Measurements from ENCODE around the gene NKD1. TPM values are rescaled to one million over a fixed set of nuclear protein-coding genes. Genes with fewer than 3 reads are reported as not detected.

Gene NKD1
- total and polyA plus RNA-seq, 3 experiments from 2014 or later, result 0.45 to 1.5 (median 1.2) TPM

DNA sequence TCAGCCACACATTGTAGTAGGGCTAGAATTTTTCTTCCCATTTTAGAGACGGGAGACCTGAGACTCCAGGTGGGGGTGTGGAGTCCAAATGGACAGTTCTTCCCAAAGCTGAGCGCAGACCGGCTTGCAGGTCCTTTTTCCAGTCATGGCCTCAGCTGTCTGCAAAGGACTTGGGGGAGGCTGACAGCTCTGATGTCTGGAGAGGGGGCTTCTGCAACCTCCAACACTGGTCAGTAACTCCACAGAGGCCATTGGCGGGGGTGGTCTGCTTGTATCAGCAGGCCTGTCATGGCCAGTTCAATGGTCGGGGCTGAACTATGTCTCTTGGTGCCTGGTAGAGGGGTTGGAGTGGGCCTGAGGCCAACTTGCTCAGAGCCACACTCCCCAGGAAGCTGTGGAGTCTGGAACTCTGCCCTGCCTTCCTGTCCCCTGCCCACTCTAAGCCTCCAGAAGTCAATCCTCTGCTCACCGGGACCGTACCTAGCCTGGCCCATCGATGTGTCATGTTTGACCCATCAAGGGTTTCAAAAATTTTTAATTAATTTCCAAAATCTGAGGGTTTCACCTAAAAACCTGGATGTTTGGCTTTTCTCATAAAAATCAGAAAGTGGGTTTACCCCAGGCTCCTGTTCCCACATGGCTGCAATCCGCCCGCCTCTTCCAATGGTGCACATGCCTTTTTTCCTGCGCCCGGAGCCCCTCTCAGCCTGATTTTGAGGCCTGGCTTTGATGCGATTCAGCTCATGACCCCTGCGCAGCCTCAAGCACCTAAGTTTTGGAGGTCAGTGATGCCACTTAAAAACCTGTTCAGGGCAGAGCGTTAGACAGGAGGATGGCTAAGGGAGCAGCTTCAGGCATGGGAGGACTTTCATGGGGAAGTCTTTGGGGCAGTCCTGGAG is 93.0 kb downstream of the NKD1 start:
- H3K4me1 Mint-ChIP-seq, result peaks cover 4 to 7% (median 5%) of the 10 kb centered on the region in 3 donors
- Histone ChIP-seq H3K27ac (ENCODE audit: low read depth, low read length) (no peak overlapping the region), H3K27me3 (ENCODE audit: insufficient read depth, low read length, poor library complexity, severe bottlenecking) (no peaks in the 10 kb centered on the region), H3K9me3 (ENCODE audit: low read length) (no peaks in the 10 kb centered on the region), H3K4me3 (ENCODE audit: low read length) (no peak overlapping the region), H3K4me1 (ENCODE audit: insufficient read depth, low read length) (no peaks in the 10 kb centered on the region), H3K36me3 (ENCODE audit: insufficient read depth, low read length) (no peaks in the 10 kb centered on the region)
- H3K9me3 Mint-ChIP-seq, result no peaks in the 10 kb centered on the region
- ChIA-PET CTCF (no interaction called here), POLR2A (no interaction called here)
- no peak for DNase-seq
- no peak overlapping the region for H3K27ac Mint-ChIP-seq
- no peaks in the 10 kb centered on the region for H3K36me3 Mint-ChIP-seq
- no peak overlapping the region for H3K4me3 Mint-ChIP-seq
- H3K27me3 Mint-ChIP-seq, result peaks cover 4 to 11% of the 10 kb centered on the region in 2 donors

DNA sequence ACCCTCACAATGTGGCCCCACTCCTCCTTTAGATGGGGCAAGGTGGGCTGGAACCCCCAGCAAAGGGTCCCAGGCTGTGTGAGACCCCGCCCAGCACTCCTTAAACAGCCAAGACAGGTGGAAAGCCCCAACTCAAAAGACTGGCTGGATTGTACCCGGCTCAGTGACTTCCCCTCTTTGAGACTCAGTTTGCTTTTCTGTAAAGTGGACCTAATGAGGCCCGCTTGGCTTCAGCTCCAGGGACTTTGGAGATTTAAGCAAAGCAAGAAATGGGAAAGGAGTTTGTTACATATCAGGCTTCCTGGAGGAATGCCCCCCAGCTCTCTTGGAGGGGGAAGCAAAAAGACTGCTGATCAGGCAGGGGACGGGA is 93.6 kb downstream of the NKD1 start:
- no peaks in the 10 kb centered on the region for H3K27me3 ChIP-seq (ENCODE audit: insufficient read depth, low read length, poor library complexity, severe bottlenecking)
- DNase-seq, result no peak
- no peak overlapping the region for H3K4me3 Mint-ChIP-seq
- POLR2A ChIA-PET, result no interaction called here
- peaks cover 4 to 11% of the 10 kb centered on the region in 2 donors for H3K27me3 Mint-ChIP-seq
- no peaks in the 10 kb centered on the region for H3K36me3 ChIP-seq (ENCODE audit: insufficient read depth, low read length)
- H3K9me3 Mint-ChIP-seq, result no peaks in the 10 kb centered on the region
- no peak overlapping the region for H3K27ac ChIP-seq (ENCODE audit: low read depth, low read length)
- H3K4me1 Mint-ChIP-seq, result peaks cover 4 to 7% (median 5%) of the 10 kb centered on the region in 3 donors
- no peaks in the 10 kb centered on the region for H3K9me3 ChIP-seq (ENCODE audit: low read length)
- no peaks in the 10 kb centered on the region for H3K4me1 ChIP-seq (ENCODE audit: insufficient read depth, low read length)
- no peak overlapping the region for H3K27ac Mint-ChIP-seq
- CTCF ChIA-PET, result no interaction called here
- H3K36me3 Mint-ChIP-seq, result no peaks in the 10 kb centered on the region
- H3K4me3 ChIP-seq (ENCODE audit: low read length), result no peak overlapping the region

DNA sequence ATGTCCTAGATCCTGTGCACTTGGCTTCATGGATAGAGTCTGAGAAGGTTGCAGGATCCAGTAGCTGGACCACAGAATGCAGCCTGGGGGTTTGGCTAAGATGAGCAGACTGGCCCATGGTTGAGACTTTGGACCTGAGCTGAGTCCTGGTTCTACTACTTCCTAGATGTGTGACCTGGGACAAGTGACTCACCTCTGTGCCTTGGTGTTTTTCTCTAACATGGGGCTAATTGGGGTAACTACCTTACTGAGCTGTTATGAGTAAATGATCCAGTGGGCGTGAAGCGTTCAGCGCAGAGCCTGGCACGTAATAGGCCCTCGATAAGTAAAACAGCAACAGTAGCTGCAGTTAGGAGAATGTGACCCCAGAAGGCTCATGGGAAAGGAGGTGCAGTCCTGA is 94.2 kb downstream of the NKD1 start:
- no peak overlapping the region for H3K4me3 Mint-ChIP-seq
- no peaks in the 10 kb centered on the region for H3K36me3 ChIP-seq (ENCODE audit: insufficient read depth, low read length)
- no peaks in the 10 kb centered on the region for H3K9me3 ChIP-seq (ENCODE audit: low read length)
- DNase-seq, result no peak
- peaks cover 4 to 11% of the 10 kb centered on the region in 2 donors for H3K27me3 Mint-ChIP-seq
- ChIA-PET POLR2A (no interaction called here), CTCF (no interaction called here)
- no peak overlapping the region for H3K27ac Mint-ChIP-seq
- H3K27ac ChIP-seq (ENCODE audit: low read depth, low read length), result no peak overlapping the region
- no peaks in the 10 kb centered on the region for H3K36me3 Mint-ChIP-seq
- H3K9me3 Mint-ChIP-seq, result no peaks in the 10 kb centered on the region
- peaks cover 4 to 7% (median 5%) of the 10 kb centered on the region in 3 donors for H3K4me1 Mint-ChIP-seq
- H3K4me1 ChIP-seq (ENCODE audit: insufficient read depth, low read length), result no peaks in the 10 kb centered on the region
- no peak overlapping the region for H3K4me3 ChIP-seq (ENCODE audit: low read length)
- no peaks in the 10 kb centered on the region for H3K27me3 ChIP-seq (ENCODE audit: insufficient read depth, low read length, poor library complexity, severe bottlenecking)

- Histone ChIP-seq H3K9me3 (ENCODE audit: low read length) (no peaks in the 10 kb centered on the region), H3K4me3 (ENCODE audit: low read length) (no peak overlapping the region), H3K27me3 (ENCODE audit: insufficient read depth, low read length, poor library complexity, severe bottlenecking) (no peaks in the 10 kb centered on the region), H3K36me3 (ENCODE audit: insufficient read depth, low read length) (no peaks in the 10 kb centered on the region), H3K27ac (ENCODE audit: low read depth, low read length) (no peak overlapping the region), H3K4me1 (ENCODE audit: insufficient read depth, low read length) (no peaks in the 10 kb centered on the region)
- POLR2A ChIA-PET, result no interaction called here
- Mint-ChIP-seq H3K9me3 (no peaks in the 10 kb centered on the region), H3K4me1 (peaks cover 4 to 7% (median 5%) of the 10 kb centered on the region in 3 donors), H3K27ac (peak overlapping the region in 1 of 8 donors; percentile 22), H3K27me3 (peaks cover 4 to 11% of the 10 kb centered on the region in 2 donors), H3K4me3 (no peak overlapping the region), H3K36me3 (no peaks in the 10 kb centered on the region)
- CTCF ChIA-PET, result interaction anchor here (0.9 to 1.4 kb wide), 2 partner anchors 23 to 287 kb away, joined by 3 to 6 read pairs; no protein-coding TSS in a partner anchor
- DNase-seq, result no peak
Measured at GRCh38 chr16:50643192-50643591, 95.0 kb downstream of the NKD1 start.

- H3K27me3 ChIP-seq (ENCODE audit: insufficient read depth, low read length, poor library complexity, severe bottlenecking), result no peaks in the 10 kb centered on the region
- H3K27ac Mint-ChIP-seq, result no peak overlapping the region
- no peaks in the 10 kb centered on the region for H3K36me3 ChIP-seq (ENCODE audit: insufficient read depth, low read length)
- H3K4me3 Mint-ChIP-seq, result no peak overlapping the region
- H3K27ac ChIP-seq (ENCODE audit: low read depth, low read length), result no peak overlapping the region
- no peak overlapping the region for H3K4me3 ChIP-seq (ENCODE audit: low read length)
- POLR2A ChIA-PET, result no interaction called here
- H3K9me3 Mint-ChIP-seq, result no peaks in the 10 kb centered on the region
- H3K4me1 ChIP-seq (ENCODE audit: insufficient read depth, low read length), result no peaks in the 10 kb centered on the region
- DNase-seq, result no peak
- no peaks in the 10 kb centered on the region for H3K36me3 Mint-ChIP-seq
- H3K27me3 Mint-ChIP-seq, result peaks cover 4 to 11% of the 10 kb centered on the region in 2 donors
- peaks cover 4 to 7% (median 5%) of the 10 kb centered on the region in 3 donors for H3K4me1 Mint-ChIP-seq
- H3K9me3 ChIP-seq (ENCODE audit: low read length), result no peaks in the 10 kb centered on the region
- CTCF ChIA-PET, result interaction anchor here (0.9 to 1.4 kb wide), 6 partner anchors 21 to 290 kb away, joined by 3 to 6 read pairs (median 3); no protein-coding TSS in a partner anchor
Measured at GRCh38 chr16:50644245-50644644, 96.0 kb downstream of the NKD1 start.

GRCh38 chr16:50644729-50645128 is 96.5 kb downstream of the NKD1 start:
- no peaks in the 10 kb centered on the region for H3K9me3 Mint-ChIP-seq
- peaks cover 4 to 7% (median 5%) of the 10 kb centered on the region in 3 donors for H3K4me1 Mint-ChIP-seq
- H3K36me3 Mint-ChIP-seq, result no peaks in the 10 kb centered on the region
- ChIA-PET POLR2A (interaction anchor here (0.6 kb wide), 1 partner anchor 162 kb away, joined by 3 read pairs; no protein-coding TSS in a partner anchor), CTCF (interaction anchor here (0.8 to 1.2 kb wide), 6 partner anchors 21 to 291 kb away, joined by 3 to 6 read pairs (median 3); no protein-coding TSS in a partner anchor)
- Histone ChIP-seq H3K4me1 (ENCODE audit: insufficient read depth, low read length) (no peaks in the 10 kb centered on the region), H3K27me3 (ENCODE audit: insufficient read depth, low read length, poor library complexity, severe bottlenecking) (no peaks in the 10 kb centered on the region), H3K9me3 (ENCODE audit: low read length) (no peaks in the 10 kb centered on the region), H3K27ac (ENCODE audit: low read depth, low read length) (no peak overlapping the region), H3K36me3 (ENCODE audit: insufficient read depth, low read length) (no peaks in the 10 kb centered on the region), H3K4me3 (ENCODE audit: low read length) (no peak overlapping the region)
- peak overlapping the region in 2 of 8 donors; percentile 45 to 46 for H3K27ac Mint-ChIP-seq
- peaks cover 4 to 10% of the 10 kb centered on the region in 2 donors for H3K27me3 Mint-ChIP-seq
- DNase-seq, result peak in 3 of 5 donors; percentile 33 to 64 (median 50)
- H3K4me3 Mint-ChIP-seq, result no peak overlapping the region

DNA sequence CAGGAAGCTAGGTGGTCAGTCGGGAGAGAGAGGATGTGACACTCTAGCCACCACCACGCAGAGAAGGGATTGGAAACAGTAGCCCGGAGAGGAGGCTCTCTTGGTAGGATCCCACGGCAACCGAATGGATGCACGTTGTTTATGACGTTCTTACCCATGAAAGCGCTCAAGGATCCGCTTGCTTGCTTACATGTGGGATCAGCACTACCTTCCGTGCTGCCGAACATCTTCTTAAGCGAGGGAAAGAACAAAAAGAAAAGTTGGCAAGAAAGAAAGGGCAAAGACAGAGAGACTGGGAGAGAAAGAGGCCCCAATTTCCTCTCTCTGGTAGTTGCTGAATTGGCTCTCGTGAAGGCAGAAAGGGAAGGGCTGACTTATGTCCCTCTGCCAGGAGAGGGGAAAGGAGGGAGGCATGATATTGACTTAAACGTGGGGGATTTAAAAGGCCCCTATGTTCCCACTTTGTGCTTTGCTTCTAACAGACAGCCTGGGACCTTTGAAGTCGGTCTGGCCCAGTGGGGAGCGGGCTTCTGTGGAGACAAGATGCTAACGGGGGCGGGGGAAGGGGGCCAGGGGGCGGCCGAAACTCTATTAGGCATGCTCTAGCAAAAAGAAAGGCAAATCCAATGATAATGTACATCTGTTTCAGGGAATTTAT is 97.5 kb downstream of the NKD1 start:
- CTCF ChIA-PET, result interaction anchor here (1.0 to 1.2 kb wide), 3 partner anchors 21 to 276 kb away, joined by 3 read pairs; no protein-coding TSS in a partner anchor
- no peaks in the 10 kb centered on the region for H3K4me1 ChIP-seq (ENCODE audit: insufficient read depth, low read length)
- no peak for DNase-seq

GRCh38 chr16:50646345-50646744 is 98.1 kb downstream of the NKD1 start:
- CTCF ChIA-PET, result no interaction called here
- Histone ChIP-seq H3K4me1 (ENCODE audit: insufficient read depth, low read length) (no peaks in the 10 kb centered on the region), H3K4me3 (ENCODE audit: low read length) (no peak overlapping the region), H3K9me3 (ENCODE audit: low read length) (no peaks in the 10 kb centered on the region), H3K27me3 (ENCODE audit: insufficient read depth, low read length, poor library complexity, severe bottlenecking) (no peaks in the 10 kb centered on the region), H3K27ac (ENCODE audit: low read depth, low read length) (no peak overlapping the region), H3K36me3 (ENCODE audit: insufficient read depth, low read length) (no peaks in the 10 kb centered on the region)
- H3K4me1 Mint-ChIP-seq, result peaks cover 4 to 7% (median 5%) of the 10 kb centered on the region in 3 donors
- DNase-seq, result no peak
- H3K9me3 Mint-ChIP-seq, result no peaks in the 10 kb centered on the region
- H3K36me3 Mint-ChIP-seq, result peaks cover 0 to 2% (median 0%) of the 10 kb centered on the region in 3 donors
- peak overlapping the region in 1 of 8 donors; percentile 69 for H3K27ac Mint-ChIP-seq
- POLR2A ChIA-PET, result no interaction called here
- H3K4me3 Mint-ChIP-seq, result no peak overlapping the region
- H3K27me3 Mint-ChIP-seq, result peaks cover 4 to 8% of the 10 kb centered on the region in 2 donors

More for the DNA sequence above, 97.5 kb downstream of the NKD1 start:
- no peaks in the 10 kb centered on the region for H3K9me3 Mint-ChIP-seq
- POLR2A ChIA-PET, result no interaction called here
- peaks cover 4 to 8% of the 10 kb centered on the region in 2 donors for H3K27me3 Mint-ChIP-seq
- H3K36me3 ChIP-seq (ENCODE audit: insufficient read depth, low read length), result no peaks in the 10 kb centered on the region
- H3K4me3 Mint-ChIP-seq, result no peak overlapping the region
- peaks cover 4 to 7% (median 5%) of the 10 kb centered on the region in 3 donors for H3K4me1 Mint-ChIP-seq
- H3K9me3 ChIP-seq (ENCODE audit: low read length), result no peaks in the 10 kb centered on the region
- no peak overlapping the region for H3K27ac ChIP-seq (ENCODE audit: low read depth, low read length)
- no peak overlapping the region for H3K27ac Mint-ChIP-seq
- H3K27me3 ChIP-seq (ENCODE audit: insufficient read depth, low read length, poor library complexity, severe bottlenecking), result no peaks in the 10 kb centered on the region
- peaks cover 0 to 2% (median 0%) of the 10 kb centered on the region in 3 donors for H3K36me3 Mint-ChIP-seq
- no peak overlapping the region for H3K4me3 ChIP-seq (ENCODE audit: low read length)

Measured in CD8-positive, alpha-beta memory T cell (primary cell).